Uterus (tissue), 4 donors: ENCODE results near the gene UBE2E3. TPM values are rescaled to one million over a fixed set of nuclear protein-coding genes. Genes with fewer than 3 reads are reported as not detected.

Experiments
- DNase-seq, 2 donors: peaks; one replicate each; pipeline ENCODE4 v3.0.0-alpha.2; 2019 to 2020
- H3K27ac ChIP-seq, 2 donors: fragments of 200-600 bp; sonication (generic); 1 replicate in 1 of 2; 2 replicates in 1 of 2; pipeline ENCODE4 v1.5.1; 2016 to 2018
- H3K27me3 ChIP-seq, 2 donors: fragments of 200-600 bp; sonication (generic); one replicate each; pipeline ENCODE4 v1.5.1; 2018 to 2019; ENCODE audit warnings: control low read depth in 1 of 2
- H3K36me3 ChIP-seq, 2 donors: fragments of 200-600 bp; sonication (generic); one replicate each; pipeline ENCODE4 v1.5.1; 2019; ENCODE audit warnings: control low read depth in 1 of 2
- H3K4me1 ChIP-seq, 2 donors: fragments of 200-600 bp; sonication (generic); one replicate each; pipeline ENCODE4 v1.5.1; 2018 to 2019; ENCODE audit warnings: control low read depth in 1 of 2
- H3K4me3 ChIP-seq, 2 donors: fragments of 200-600 bp; sonication (generic); 1 replicate in 1 of 2; 2 replicates in 1 of 2; pipeline ENCODE4 v1.5.1; 2018 to 2019; ENCODE audit warnings: mild to moderate bottlenecking in 1 of 2
- H3K9me3 ChIP-seq, 2 donors: fragments of 200-600 bp; sonication (generic); one replicate each; pipeline ENCODE4 v1.5.1; 2019; ENCODE audit warnings: control low read depth in 1 of 2
- CTCF ChIP-seq, 4 experiments: fragments of 200-600 bp in 2 of 4; fragments of 450-650 bp in 2 of 4; sonication (generic) in 2 of 4; IDR thresholded peaks; one replicate each; pipeline ENCODE4 v1.5.1; 2016 to 2019; ENCODE audit warnings: antibody characterized with exemption in 4 of 4, mild to moderate bottlenecking in 2 of 4, moderate library complexity in 1 of 4
- POLR2A ChIP-seq, 2 donors: fragments of 450-650 bp; IDR thresholded peaks; one replicate each; pipeline ENCODE4 v1.6.1; 2016; ENCODE audit warnings: antibody characterized with exemption in 2 of 2, mild to moderate bottlenecking in 1 of 2, moderate library complexity in 1 of 2
- intact Hi-C: fragments of 100-400 bp; cut with DNase I; formaldehyde crosslinking; loops from one replicate; pipeline ENCODE4 v1.15.1; 2023; ENCODE audit warnings: low total_unique reads
- total RNA-seq, 4 donors: library from RNA; depleted of rRNA in 3 of 4; stranded (reverse); fragments of >200 nt in 3 of 4; gene quantifications; one replicate each; pipeline versions ENCODE4 v1.1.0 to v1.2.4, GENCODE V29; 2014 to 2023
- donor health status: DM: yes; HTN: yes; CAD: no.

The UBE2E3 gene
- total RNA-seq, 4 donors from 2014 or later = 29.2 to 200 (median 44.9) TPM

DNA sequence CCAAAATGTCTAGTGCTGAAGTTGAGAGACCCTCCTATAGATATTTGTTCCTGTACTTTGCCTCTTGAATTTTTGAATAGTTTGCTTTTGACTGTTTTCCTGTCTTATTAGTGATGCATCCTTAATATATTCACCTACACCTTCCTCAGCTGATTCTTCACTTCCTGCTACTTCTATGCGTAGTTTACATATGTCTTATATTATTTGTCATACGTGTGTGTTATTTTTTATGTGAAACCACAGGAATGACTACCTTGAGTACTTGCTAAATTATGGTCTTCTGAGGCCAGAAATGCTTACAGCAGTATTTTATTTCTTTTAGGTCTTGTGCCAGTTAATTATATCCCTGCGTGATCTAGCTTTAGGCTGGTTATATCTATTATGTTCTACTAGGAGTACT, 9.9 kb downstream of the UBE2E3 start:
- no peak for DNase-seq

GRCh38 chr2:180990794-180991193, 10.4 kb downstream of the UBE2E3 start:
- TF ChIP-seq CTCF (IDR thresholded peaks at IDR 0.05) (no peak), POLR2A (IDR thresholded peaks at IDR 0.05) (no peak)

More for the DNA sequence above, 9.9 kb downstream of the UBE2E3 start:
- no peaks in the 10 kb centered on the region for H3K27me3 ChIP-seq
- no peaks in the 10 kb centered on the region for H3K36me3 ChIP-seq
- no peak for TF ChIP-seq CTCF (IDR thresholded peaks at IDR 0.05)
- no peak for TF ChIP-seq POLR2A (IDR thresholded peaks at IDR 0.05)
- H3K27ac ChIP-seq = no peak overlapping the region
- H3K4me1 ChIP-seq = no peaks in the 10 kb centered on the region
- no peak overlapping the region for H3K4me3 ChIP-seq
- no peaks in the 10 kb centered on the region for H3K9me3 ChIP-seq
- intact Hi-C loops = no loop called here

DNA sequence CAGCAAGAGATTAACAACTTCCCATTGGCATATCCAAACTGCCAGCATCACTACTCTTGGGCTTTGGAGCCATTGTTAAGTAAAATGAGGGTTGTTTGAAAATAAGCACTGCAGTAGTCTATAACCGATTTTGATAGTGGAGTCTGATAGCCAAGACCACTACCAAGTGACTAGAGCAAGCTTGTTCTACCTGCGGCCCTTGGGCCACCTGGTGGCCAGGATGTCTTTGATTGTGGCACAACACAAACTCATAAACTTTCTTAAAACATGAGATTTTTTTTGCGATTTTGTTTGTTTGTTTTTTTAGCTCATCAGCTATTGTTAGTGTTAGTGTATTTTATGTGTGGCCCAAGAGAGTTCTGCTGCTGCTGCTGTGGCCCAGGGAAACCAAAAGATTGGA, 11.0 kb downstream of the UBE2E3 start:
- no peak for DNase-seq
- H3K4me3 ChIP-seq = no peak overlapping the region
- no peaks in the 10 kb centered on the region for H3K4me1 ChIP-seq
- H3K27ac ChIP-seq = no peak overlapping the region
- no peaks in the 10 kb centered on the region for H3K27me3 ChIP-seq
- no peaks in the 10 kb centered on the region for H3K36me3 ChIP-seq
- intact Hi-C loops = no loop called here
- TF ChIP-seq POLR2A (IDR thresholded peaks at IDR 0.05) (no peak), CTCF (IDR thresholded peaks at IDR 0.05) (no peak)
- H3K9me3 ChIP-seq = no peaks in the 10 kb centered on the region

More at GRCh38 chr2:180990794-180991193, 10.4 kb downstream of the UBE2E3 start:
- Histone ChIP-seq H3K9me3 (no peaks in the 10 kb centered on the region), H3K27ac (no peak overlapping the region), H3K4me1 (no peaks in the 10 kb centered on the region), H3K4me3 (no peak overlapping the region), H3K36me3 (no peaks in the 10 kb centered on the region), H3K27me3 (no peaks in the 10 kb centered on the region)
- DNase-seq = no peak
- intact Hi-C loops = no loop called here

GRCh38 chr2:180991820-180992219, 11.4 kb downstream of the UBE2E3 start:
- Histone ChIP-seq H3K27ac (no peak overlapping the region), H3K9me3 (no peaks in the 10 kb centered on the region), H3K4me3 (no peak overlapping the region), H3K4me1 (no peaks in the 10 kb centered on the region), H3K27me3 (no peaks in the 10 kb centered on the region), H3K36me3 (no peaks in the 10 kb centered on the region)
- TF ChIP-seq POLR2A (IDR thresholded peaks at IDR 0.05) (no peak), CTCF (IDR thresholded peaks at IDR 0.05) (no peak)
- DNase-seq = no peak
- intact Hi-C loops = no loop called here

GRCh38 chr2:180992994-180993393, 12.6 kb downstream of the UBE2E3 start:
- no peak for DNase-seq
- Histone ChIP-seq H3K9me3 (no peaks in the 10 kb centered on the region), H3K36me3 (no peaks in the 10 kb centered on the region), H3K4me3 (no peak overlapping the region), H3K27ac (no peak overlapping the region), H3K27me3 (no peaks in the 10 kb centered on the region), H3K4me1 (no peaks in the 10 kb centered on the region)
- no peak for TF ChIP-seq CTCF (IDR thresholded peaks at IDR 0.05)
- no peak for TF ChIP-seq POLR2A (IDR thresholded peaks at IDR 0.05)
- intact Hi-C loops = no loop called here
